ENCODE results near the gene GDI1. TPM values are rescaled to one million over a fixed set of nuclear protein-coding genes. Genes with fewer than 3 reads are reported as not detected.

Gene GDI1
- total RNA-seq, 1 donor from 2014 or later: 143 TPM

DNA sequence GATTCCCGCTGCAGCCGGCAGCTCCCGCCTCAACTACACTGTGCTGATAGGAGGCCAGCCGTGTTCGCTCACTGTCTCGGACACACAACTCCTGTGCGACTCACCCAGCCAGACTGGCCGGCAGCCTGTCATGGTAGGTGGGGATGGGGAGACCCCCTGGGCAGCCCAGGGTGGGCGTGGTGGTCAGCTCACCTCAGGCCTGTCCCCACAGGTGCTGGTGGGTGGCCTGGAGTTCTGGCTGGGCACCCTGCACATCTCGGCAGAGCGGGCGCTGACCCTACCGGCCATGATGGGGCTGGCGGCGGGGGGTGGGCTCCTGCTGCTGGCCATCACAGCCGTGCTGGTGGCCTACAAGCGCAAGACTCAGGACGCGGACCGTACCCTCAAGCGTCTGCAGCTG is 30.6 kb downstream of the GDI1 start:
- H3K27ac ChIP-seq (ENCODE audit: low read depth, low read length): no peak overlapping the region

DNA sequence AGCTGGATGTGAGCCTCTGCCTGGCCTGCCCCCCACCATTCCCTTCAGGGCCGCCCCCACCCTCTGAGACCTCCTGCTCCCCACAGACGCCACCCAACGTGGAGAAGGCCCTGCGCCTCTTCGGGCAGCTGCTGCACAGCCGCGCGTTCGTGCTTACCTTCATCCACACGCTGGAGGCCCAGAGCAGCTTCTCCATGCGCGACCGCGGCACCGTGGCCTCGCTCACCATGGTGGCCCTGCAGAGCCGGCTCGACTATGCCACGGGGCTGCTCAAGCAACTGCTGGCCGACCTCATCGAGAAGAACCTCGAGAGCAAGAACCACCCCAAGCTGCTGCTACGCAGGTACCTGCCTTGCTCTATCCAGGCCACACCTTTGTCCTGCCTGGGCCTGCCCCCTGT is 31.3 kb downstream of the GDI1 start:
- Histone ChIP-seq H3K4me1 (ENCODE audit: insufficient read depth, low read length) (no peaks in the 10 kb centered on the region), H3K27me3 (ENCODE audit: insufficient read depth, low read length) (no peaks in the 10 kb centered on the region), H3K4me3 (ENCODE audit: insufficient read depth, low read depth, low read length) (no peak overlapping the region), H3K36me3 (ENCODE audit: insufficient read depth, low read length) (peaks cover 2% of the 10 kb centered on the region), H4K20me1 (ENCODE audit: insufficient read depth, low read length) (peaks cover 4% of the 10 kb centered on the region), H2AFZ (ENCODE audit: low read depth, low read length) (no peak overlapping the region), H3K4me2 (ENCODE audit: low read length) (no peak overlapping the region), H3K79me2 (ENCODE audit: insufficient read depth, low read length) (peaks cover under 1% of the 10 kb centered on the region), H3K9ac (ENCODE audit: low read length) (no peak overlapping the region), H3K27ac (ENCODE audit: low read depth, low read length) (no peak overlapping the region), H3K9me3 (ENCODE audit: insufficient read depth, low read depth, low read length) (no peaks in the 10 kb centered on the region)
- TF ChIP-seq, protein P1, sequence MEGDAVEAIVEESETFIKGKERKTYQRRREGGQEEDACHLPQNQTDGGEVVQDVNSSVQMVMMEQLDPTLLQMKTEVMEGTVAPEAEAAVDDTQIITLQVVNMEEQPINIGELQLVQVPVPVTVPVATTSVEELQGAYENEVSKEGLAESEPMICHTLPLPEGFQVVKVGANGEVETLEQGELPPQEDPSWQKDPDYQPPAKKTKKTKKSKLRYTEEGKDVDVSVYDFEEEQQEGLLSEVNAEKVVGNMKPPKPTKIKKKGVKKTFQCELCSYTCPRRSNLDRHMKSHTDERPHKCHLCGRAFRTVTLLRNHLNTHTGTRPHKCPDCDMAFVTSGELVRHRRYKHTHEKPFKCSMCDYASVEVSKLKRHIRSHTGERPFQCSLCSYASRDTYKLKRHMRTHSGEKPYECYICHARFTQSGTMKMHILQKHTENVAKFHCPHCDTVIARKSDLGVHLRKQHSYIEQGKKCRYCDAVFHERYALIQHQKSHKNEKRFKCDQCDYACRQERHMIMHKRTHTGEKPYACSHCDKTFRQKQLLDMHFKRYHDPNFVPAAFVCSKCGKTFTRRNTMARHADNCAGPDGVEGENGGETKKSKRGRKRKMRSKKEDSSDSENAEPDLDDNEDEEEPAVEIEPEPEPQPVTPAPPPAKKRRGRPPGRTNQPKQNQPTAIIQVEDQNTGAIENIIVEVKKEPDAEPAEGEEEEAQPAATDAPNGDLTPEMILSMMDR (IDR thresholded peaks at IDR 0.05; ENCODE audit: insufficient read depth, low read depth, low read length): no peak
- TF ChIP-seq EZH2 (IDR thresholded peaks at IDR 0.05; ENCODE audit: insufficient read depth, low read length): no peak
- H3K9me3 Mint-ChIP-seq (ENCODE audit: unreplicated experiment): no peaks in the 10 kb centered on the region
- DNase-seq (ENCODE audit: low read depth) (no peak), FAIRE-seq (no peak)
- no peaks in the 10 kb centered on the region for H3K4me1 Mint-ChIP-seq (ENCODE audit: low read depth, unreplicated experiment)
- H3K27me3 Mint-ChIP-seq (ENCODE audit: low read depth, unreplicated experiment): no peaks in the 10 kb centered on the region
- no peaks in the 10 kb centered on the region for H3K36me3 Mint-ChIP-seq (ENCODE audit: low read depth, unreplicated experiment)
- no peak overlapping the region for H3K27ac Mint-ChIP-seq (ENCODE audit: unreplicated experiment)
- H3K4me3 Mint-ChIP-seq (ENCODE audit: unreplicated experiment): no peak overlapping the region

More for the DNA sequence above, 30.6 kb downstream of the GDI1 start:
- Histone ChIP-seq H3K9me3 (ENCODE audit: insufficient read depth, low read depth, low read length) (no peaks in the 10 kb centered on the region), H3K27me3 (ENCODE audit: insufficient read depth, low read length) (no peaks in the 10 kb centered on the region), H4K20me1 (ENCODE audit: insufficient read depth, low read length) (peaks cover 10% of the 10 kb centered on the region), H3K79me2 (ENCODE audit: insufficient read depth, low read length) (peaks cover 7% of the 10 kb centered on the region), H3K9ac (ENCODE audit: low read length) (no peak overlapping the region), H3K4me2 (ENCODE audit: low read length) (no peak overlapping the region), H2AFZ (ENCODE audit: low read depth, low read length) (no peak overlapping the region), H3K36me3 (ENCODE audit: insufficient read depth, low read length) (peaks cover 2% of the 10 kb centered on the region), H3K4me1 (ENCODE audit: insufficient read depth, low read length) (no peaks in the 10 kb centered on the region), H3K4me3 (ENCODE audit: insufficient read depth, low read depth, low read length) (no peak overlapping the region)
- H3K9me3 Mint-ChIP-seq (ENCODE audit: unreplicated experiment): no peaks in the 10 kb centered on the region
- DNase-seq (ENCODE audit: low read depth): no peak
- TF ChIP-seq, protein P1 (IDR thresholded peaks at IDR 0.05; ENCODE audit: insufficient read depth, low read depth, low read length): no peak
- TF ChIP-seq EZH2 (IDR thresholded peaks at IDR 0.05; ENCODE audit: insufficient read depth, low read length): no peak
- H3K27ac Mint-ChIP-seq (ENCODE audit: unreplicated experiment): no peak overlapping the region
- H3K4me1 Mint-ChIP-seq (ENCODE audit: low read depth, unreplicated experiment): no peaks in the 10 kb centered on the region
- H3K27me3 Mint-ChIP-seq (ENCODE audit: low read depth, unreplicated experiment): no peaks in the 10 kb centered on the region
- no peak for FAIRE-seq
- no peak overlapping the region for H3K4me3 Mint-ChIP-seq (ENCODE audit: unreplicated experiment)
- H3K36me3 Mint-ChIP-seq (ENCODE audit: low read depth, unreplicated experiment): no peaks in the 10 kb centered on the region

DNA sequence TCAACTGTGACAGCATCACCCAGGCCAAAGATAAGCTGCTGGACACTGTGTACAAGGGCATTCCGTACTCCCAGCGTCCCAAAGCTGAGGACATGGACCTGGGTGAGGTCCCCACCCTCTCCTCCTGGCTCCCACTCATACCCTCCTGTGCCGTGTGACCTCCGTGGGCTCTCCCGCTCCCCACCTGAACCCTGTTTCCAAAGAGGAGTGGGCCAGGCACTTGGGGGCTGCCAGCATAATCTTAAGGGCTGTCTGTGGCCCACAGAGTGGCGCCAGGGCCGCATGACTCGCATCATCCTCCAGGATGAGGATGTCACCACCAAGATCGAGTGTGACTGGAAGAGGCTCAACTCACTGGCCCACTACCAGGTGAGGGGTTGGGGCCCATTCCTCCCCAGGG is 32.2 kb downstream of the GDI1 start:
- TF ChIP-seq, protein P1 (IDR thresholded peaks at IDR 0.05; ENCODE audit: insufficient read depth, low read depth, low read length): no peak
- TF ChIP-seq EZH2 (IDR thresholded peaks at IDR 0.05; ENCODE audit: insufficient read depth, low read length): no peak
- H2AFZ ChIP-seq (ENCODE audit: low read depth, low read length): no peak overlapping the region
- Mint-ChIP-seq H3K27me3 (ENCODE audit: low read depth, unreplicated experiment) (no peaks in the 10 kb centered on the region), H3K4me3 (ENCODE audit: unreplicated experiment) (no peak overlapping the region), H3K4me1 (ENCODE audit: low read depth, unreplicated experiment) (no peaks in the 10 kb centered on the region), H3K36me3 (ENCODE audit: low read depth, unreplicated experiment) (no peaks in the 10 kb centered on the region), H3K9me3 (ENCODE audit: unreplicated experiment) (no peaks in the 10 kb centered on the region), H3K27ac (ENCODE audit: unreplicated experiment) (no peak overlapping the region)
- DNase-seq (ENCODE audit: low read depth): no peak
- no peaks in the 10 kb centered on the region for H3K4me1 ChIP-seq (ENCODE audit: insufficient read depth, low read length)
- H4K20me1 ChIP-seq (ENCODE audit: insufficient read depth, low read length): peaks cover 7% of the 10 kb centered on the region
- FAIRE-seq: no peak
- H3K36me3 ChIP-seq (ENCODE audit: insufficient read depth, low read length): peaks cover 2% of the 10 kb centered on the region
- no peak overlapping the region for H3K9ac ChIP-seq (ENCODE audit: low read length)
- no peak overlapping the region for H3K4me2 ChIP-seq (ENCODE audit: low read length)
- H3K27me3 ChIP-seq (ENCODE audit: insufficient read depth, low read length): no peaks in the 10 kb centered on the region
- no peaks in the 10 kb centered on the region for H3K79me2 ChIP-seq (ENCODE audit: insufficient read depth, low read length)
- H3K27ac ChIP-seq (ENCODE audit: low read depth, low read length): no peak overlapping the region
- H3K9me3 ChIP-seq (ENCODE audit: insufficient read depth, low read depth, low read length): no peaks in the 10 kb centered on the region
- no peak overlapping the region for H3K4me3 ChIP-seq (ENCODE audit: insufficient read depth, low read depth, low read length)

Measured in astrocyte (in vitro differentiated cells and primary cell).